ENCODE data around the gene HMGCS1. TPM values are rescaled to one million over a fixed set of nuclear protein-coding genes. Genes with fewer than 3 reads are reported as not detected.
A peak's percentile ranks its signal among the peaks of the same experiment; 100 is the strongest.

The HMGCS1 gene
- total RNA-seq, 2 experiments from 2014 or later = 43.3 to 52.7 TPM

DNA sequence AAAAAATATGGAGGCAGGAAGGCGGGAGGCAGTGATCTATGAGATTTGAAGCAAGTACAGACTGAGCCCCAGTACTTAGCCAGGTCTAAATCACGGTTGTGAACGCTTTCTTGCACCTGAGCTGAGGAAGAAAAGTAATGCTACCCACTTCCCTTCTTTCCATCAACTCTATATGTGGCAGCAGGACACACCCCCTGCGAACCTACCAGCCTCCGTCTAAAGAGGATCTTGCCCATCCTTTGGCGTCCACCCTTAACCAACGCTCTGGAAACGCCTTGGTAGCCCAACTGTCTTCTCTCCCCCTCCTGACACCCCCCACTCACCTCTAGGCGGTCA lies 545 bp downstream of the HMGCS1 start:
- ChIA-PET CTCF (interaction anchor here (1.0 to 3.9 kb wide), 6 partner anchors 77 to 404 kb away, joined by 3 to 20 read pairs (median 4); partner anchors contain the start of gene TMEM267), POLR2A (interaction anchor here (0.9 to 3.9 kb wide), 27 partner anchors 8 to 1409 kb away, joined by 3 to 175 read pairs (median 7); partner anchors contain the start of genes ANXA2R, C5orf34, FBXO4 and NNT)
- Histone ChIP-seq H3K9me3 (ENCODE audit: control insufficient read depth in 1 of 2, insufficient read depth in 1 of 2, low read length in 2 of 2) (no peaks in the 10 kb centered on the region), H3K36me3 (ENCODE audit: insufficient read depth, low read length) (no peaks in the 10 kb centered on the region), H3K4me3 (ENCODE audit: low read length) (peak overlapping the region; percentile 88), H3K27me3 (ENCODE audit: control insufficient read depth in 1 of 2, insufficient read depth in 2 of 2, low read length in 2 of 2) (no peaks in the 10 kb centered on the region), H3K4me1 (ENCODE audit: insufficient read depth, low read length) (peaks cover 16% of the 10 kb centered on the region), H3K27ac (ENCODE audit: low read depth in 1 of 2, low read length in 2 of 2) (peak overlapping the region; percentile 96 to 97)
- H3K4me3 Mint-ChIP-seq = peak overlapping the region; percentile 95
- H3K4me1 Mint-ChIP-seq (ENCODE audit: low read depth) = peaks cover 29% of the 10 kb centered on the region
- no peaks in the 10 kb centered on the region for H3K27me3 Mint-ChIP-seq
- peaks cover 9% of the 10 kb centered on the region for H3K36me3 Mint-ChIP-seq (ENCODE audit: low read depth)
- TF ChIP-seq, protein P1, sequence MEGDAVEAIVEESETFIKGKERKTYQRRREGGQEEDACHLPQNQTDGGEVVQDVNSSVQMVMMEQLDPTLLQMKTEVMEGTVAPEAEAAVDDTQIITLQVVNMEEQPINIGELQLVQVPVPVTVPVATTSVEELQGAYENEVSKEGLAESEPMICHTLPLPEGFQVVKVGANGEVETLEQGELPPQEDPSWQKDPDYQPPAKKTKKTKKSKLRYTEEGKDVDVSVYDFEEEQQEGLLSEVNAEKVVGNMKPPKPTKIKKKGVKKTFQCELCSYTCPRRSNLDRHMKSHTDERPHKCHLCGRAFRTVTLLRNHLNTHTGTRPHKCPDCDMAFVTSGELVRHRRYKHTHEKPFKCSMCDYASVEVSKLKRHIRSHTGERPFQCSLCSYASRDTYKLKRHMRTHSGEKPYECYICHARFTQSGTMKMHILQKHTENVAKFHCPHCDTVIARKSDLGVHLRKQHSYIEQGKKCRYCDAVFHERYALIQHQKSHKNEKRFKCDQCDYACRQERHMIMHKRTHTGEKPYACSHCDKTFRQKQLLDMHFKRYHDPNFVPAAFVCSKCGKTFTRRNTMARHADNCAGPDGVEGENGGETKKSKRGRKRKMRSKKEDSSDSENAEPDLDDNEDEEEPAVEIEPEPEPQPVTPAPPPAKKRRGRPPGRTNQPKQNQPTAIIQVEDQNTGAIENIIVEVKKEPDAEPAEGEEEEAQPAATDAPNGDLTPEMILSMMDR (IDR thresholded peaks at IDR 0.05) = no peak
- intact Hi-C loops (cut with DNase I, micrococcal nuclease) = loop anchor here (1.0 to 10.0 kb wide), 11 partner anchors 84 to 1492 kb away; partner anchors contain the start of genes PAIP1 (in 2 of the 2), ZNF131 (in 2 of the 2), C5orf34 (in 1 of the 2) and MRPS30 (in 1 of the 2)
- DNase-seq (peak in 1 of 14 experiments; percentile 66), ATAC-seq (ENCODE audit: poor library complexity) (peak; percentile 3)
- H3K9me3 Mint-ChIP-seq = no peaks in the 10 kb centered on the region
- peak overlapping the region; percentile 88 for H3K27ac Mint-ChIP-seq

DNA sequence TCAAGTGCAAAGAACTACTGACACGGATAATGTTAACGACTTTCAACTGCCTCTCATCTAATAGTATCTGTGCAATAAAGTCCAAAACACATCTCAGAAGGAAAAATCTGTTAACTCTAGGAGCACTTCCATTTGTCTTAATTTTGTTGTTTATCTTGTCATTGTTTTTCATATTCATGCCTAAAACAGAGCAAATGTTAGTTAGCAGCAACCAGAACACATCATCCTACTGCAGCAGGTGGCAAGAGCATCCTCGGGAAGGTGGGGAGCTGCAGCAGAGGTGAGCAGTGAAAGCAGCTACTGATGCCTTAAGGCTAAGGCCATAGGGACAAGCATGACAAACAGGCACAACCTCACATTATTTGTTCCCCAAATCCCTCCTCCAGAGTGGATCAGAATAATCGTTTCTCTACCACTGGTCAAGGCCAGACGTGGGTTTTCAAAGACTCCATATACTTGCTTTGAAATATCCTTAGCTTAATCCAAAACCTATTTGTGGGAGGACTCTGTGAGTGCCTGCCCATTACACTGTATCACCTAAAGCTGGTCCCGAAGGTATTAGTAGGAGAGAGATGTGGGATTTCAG lies 1.0 kb downstream of the HMGCS1 start:
- TF ChIP-seq, protein P1 (IDR thresholded peaks at IDR 0.05) = no peak
- ATAC-seq (ENCODE audit: poor library complexity) (no peak), DNase-seq (peak in 2 of 14 experiments; percentile 12 to 14)
- peaks cover 9% of the 10 kb centered on the region for H3K36me3 Mint-ChIP-seq (ENCODE audit: low read depth)
- H3K9me3 Mint-ChIP-seq = no peaks in the 10 kb centered on the region
- no peaks in the 10 kb centered on the region for H3K9me3 ChIP-seq (ENCODE audit: control insufficient read depth in 1 of 2, insufficient read depth in 1 of 2, low read length in 2 of 2)
- peak overlapping the region; percentile 95 for H3K4me3 Mint-ChIP-seq
- peak overlapping the region in 1 of 2 donors; percentile 97 for H3K27ac ChIP-seq (ENCODE audit: low read depth in 1 of 2, low read length in 2 of 2)
- peaks cover 16% of the 10 kb centered on the region for H3K4me1 ChIP-seq (ENCODE audit: insufficient read depth, low read length)
- no peaks in the 10 kb centered on the region for H3K27me3 ChIP-seq (ENCODE audit: control insufficient read depth in 1 of 2, insufficient read depth in 2 of 2, low read length in 2 of 2)
- no peaks in the 10 kb centered on the region for H3K27me3 Mint-ChIP-seq
- no peaks in the 10 kb centered on the region for H3K36me3 ChIP-seq (ENCODE audit: insufficient read depth, low read length)
- intact Hi-C loops (cut with DNase I, micrococcal nuclease) = loop anchor here (2.0 to 10.0 kb wide), 9 partner anchors 173 to 1493 kb away; partner anchors contain the start of genes PAIP1 (in 2 of the 2), ZNF131 (in 2 of the 2), C5orf34 (in 1 of the 2) and MRPS30 (in 1 of the 2)
- CTCF ChIA-PET = interaction anchor here (1.0 to 3.9 kb wide), 5 partner anchors 78 to 403 kb away, joined by 3 to 20 read pairs (median 5); partner anchors contain the start of gene TMEM267
- peak overlapping the region; percentile 88 for H3K27ac Mint-ChIP-seq
- H3K4me1 Mint-ChIP-seq (ENCODE audit: low read depth) = peaks cover 30% of the 10 kb centered on the region
- POLR2A ChIA-PET = interaction anchor here (0.9 to 3.9 kb wide), 17 partner anchors 9 to 1408 kb away, joined by 3 to 175 read pairs (median 16); partner anchors contain the start of genes ANXA2R, C5orf34, RIMOC1 and TMEM267
- H3K4me3 ChIP-seq (ENCODE audit: low read length) = peak overlapping the region; percentile 88

DNA sequence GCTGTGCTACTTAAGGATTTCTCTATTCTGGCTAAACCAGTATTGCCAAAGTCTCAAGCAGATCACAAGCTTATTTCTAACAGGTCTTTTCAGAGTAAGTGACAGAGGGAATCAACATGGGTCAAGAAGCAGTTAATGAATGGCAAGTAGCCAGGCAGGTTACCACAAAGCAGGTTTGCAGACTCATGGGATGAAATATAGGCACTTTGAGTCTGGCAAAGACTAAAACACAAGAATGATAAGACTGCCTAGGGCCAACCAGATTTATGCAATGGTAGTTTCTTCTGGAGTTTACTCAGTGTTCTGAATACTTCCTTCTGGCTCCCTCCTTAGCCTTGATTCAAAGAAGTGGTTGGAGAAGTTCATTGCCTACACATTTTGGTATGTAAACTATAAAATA lies 3.6 kb downstream of the HMGCS1 start:
- Mint-ChIP-seq H3K4me1 (ENCODE audit: low read depth) (peaks cover 39% of the 10 kb centered on the region), H3K27ac (no peak overlapping the region), H3K4me3 (no peak overlapping the region), H3K27me3 (no peaks in the 10 kb centered on the region), H3K9me3 (no peaks in the 10 kb centered on the region), H3K36me3 (ENCODE audit: low read depth) (peaks cover 15% of the 10 kb centered on the region)
- intact Hi-C loops (cut with DNase I, micrococcal nuclease) = loop anchor here (5.0 to 10.0 kb wide), 6 partner anchors 187 to 1495 kb away; partner anchors contain the start of genes PAIP1 (in 2 of the 2), C5orf34 (in 1 of the 2), MRPS30 (in 1 of the 2) and ZNF131 (in 1 of the 2)
- H3K36me3 ChIP-seq (ENCODE audit: insufficient read depth, low read length) = no peaks in the 10 kb centered on the region
- peaks cover 23% of the 10 kb centered on the region for H3K4me1 ChIP-seq (ENCODE audit: insufficient read depth, low read length)
- ChIA-PET POLR2A (interaction anchor here (1.0 kb wide), 1 partner anchor 80 kb away, joined by 3 read pairs; no protein-coding TSS in a partner anchor), CTCF (interaction anchor here (1.4 kb wide), 1 partner anchor 398 kb away, joined by 4 read pairs; no protein-coding TSS in a partner anchor)
- TF ChIP-seq, protein P1 (IDR thresholded peaks at IDR 0.05) = no peak
- H3K9me3 ChIP-seq (ENCODE audit: control insufficient read depth in 1 of 2, insufficient read depth in 1 of 2, low read length in 2 of 2) = no peaks in the 10 kb centered on the region
- DNase-seq (no peak), ATAC-seq (ENCODE audit: poor library complexity) (no peak)
- no peak overlapping the region for H3K4me3 ChIP-seq (ENCODE audit: low read length)
- no peak overlapping the region for H3K27ac ChIP-seq (ENCODE audit: low read depth in 1 of 2, low read length in 2 of 2)
- H3K27me3 ChIP-seq (ENCODE audit: control insufficient read depth in 1 of 2, insufficient read depth in 2 of 2, low read length in 2 of 2) = no peaks in the 10 kb centered on the region
